Glomerular endothelial cell (primary cell): Measurements from ENCODE around the gene MBOAT7. TPM values are rescaled to one million over a fixed set of nuclear protein-coding genes. Genes with fewer than 3 reads are reported as not detected.

Experiments
- total RNA-seq: library from RNA; depleted of rRNA; stranded (reverse); fragments of >200 nt; gene quantifications from 2 replicates; pipeline ENCODE4 v1.2.3, GENCODE V29; 2015

Gene MBOAT7
- total RNA-seq, 1 donor from 2014 or later = 354 TPM

Other genes starting within 250 kb of the MBOAT7 start
- 1.3 and 2.1 TPM in 2 replicates for gene CACNG8, start 226.6 kb downstream of the MBOAT7 start, total RNA-seq
- 2.2 and 3.0 TPM in 2 replicates for gene CACNG6, start 197.9 kb downstream of the MBOAT7 start, total RNA-seq
- not detected in 2 replicates for gene VSTM1, start 125.7 kb downstream of the MBOAT7 start, total RNA-seq
- gene TARM1, start 108.2 kb downstream of the MBOAT7 start, total RNA-seq = not detected in 2 replicates
- not detected in 2 replicates for gene OSCAR, start 88.8 kb downstream of the MBOAT7 start, total RNA-seq
- gene NDUFA3, start 86.7 kb downstream of the MBOAT7 start, total RNA-seq = 11.7 and 26.2 TPM in 2 replicates
- 58.5 and 63.2 TPM in 2 replicates for gene TFPT, start 73.9 kb downstream of the MBOAT7 start, total RNA-seq
- 57.8 and 66.7 TPM in 2 replicates for gene PRPF31, start 73.8 kb downstream of the MBOAT7 start, total RNA-seq
- gene CNOT3, start 51.8 kb downstream of the MBOAT7 start, total RNA-seq = 19.6 and 29.5 TPM in 2 replicates
- gene LENG1, start 29.9 kb downstream of the MBOAT7 start, total RNA-seq = 7.5 and 8.0 TPM in 2 replicates
- not detected in 2 replicates for gene TMC4, start 16.4 kb downstream of the MBOAT7 start, total RNA-seq
- 92.9 and 140 TPM in 2 replicates for gene TSEN34, start 1.7 kb upstream of the MBOAT7 start, total RNA-seq
- 1,387 and 1,829 TPM in 2 replicates for gene RPS9, start 11.3 kb upstream of the MBOAT7 start, total RNA-seq
- not detected in 2 replicates for gene LILRB3, start 33.4 kb upstream of the MBOAT7 start, total RNA-seq
- gene LILRA6, start 53.2 kb upstream of the MBOAT7 start, total RNA-seq = not detected in 2 replicates
- not detected in 2 replicates for gene LILRB5, start 67.7 kb upstream of the MBOAT7 start, total RNA-seq
- not detected in 2 replicates for gene LILRB2, start 91.5 kb upstream of the MBOAT7 start, total RNA-seq
- not detected in 2 replicates for gene LILRA5, start 123.6 kb upstream of the MBOAT7 start, total RNA-seq
- not detected in 2 replicates for gene LILRA4, start 149.6 kb upstream of the MBOAT7 start, total RNA-seq
- not detected in 2 replicates for gene LAIR1, start 175.4 kb upstream of the MBOAT7 start, total RNA-seq
- gene TTYH1, start 225.9 kb upstream of the MBOAT7 start, total RNA-seq = not detected in 2 replicates